Measurements from ENCODE around the gene IKZF4.

DNA sequence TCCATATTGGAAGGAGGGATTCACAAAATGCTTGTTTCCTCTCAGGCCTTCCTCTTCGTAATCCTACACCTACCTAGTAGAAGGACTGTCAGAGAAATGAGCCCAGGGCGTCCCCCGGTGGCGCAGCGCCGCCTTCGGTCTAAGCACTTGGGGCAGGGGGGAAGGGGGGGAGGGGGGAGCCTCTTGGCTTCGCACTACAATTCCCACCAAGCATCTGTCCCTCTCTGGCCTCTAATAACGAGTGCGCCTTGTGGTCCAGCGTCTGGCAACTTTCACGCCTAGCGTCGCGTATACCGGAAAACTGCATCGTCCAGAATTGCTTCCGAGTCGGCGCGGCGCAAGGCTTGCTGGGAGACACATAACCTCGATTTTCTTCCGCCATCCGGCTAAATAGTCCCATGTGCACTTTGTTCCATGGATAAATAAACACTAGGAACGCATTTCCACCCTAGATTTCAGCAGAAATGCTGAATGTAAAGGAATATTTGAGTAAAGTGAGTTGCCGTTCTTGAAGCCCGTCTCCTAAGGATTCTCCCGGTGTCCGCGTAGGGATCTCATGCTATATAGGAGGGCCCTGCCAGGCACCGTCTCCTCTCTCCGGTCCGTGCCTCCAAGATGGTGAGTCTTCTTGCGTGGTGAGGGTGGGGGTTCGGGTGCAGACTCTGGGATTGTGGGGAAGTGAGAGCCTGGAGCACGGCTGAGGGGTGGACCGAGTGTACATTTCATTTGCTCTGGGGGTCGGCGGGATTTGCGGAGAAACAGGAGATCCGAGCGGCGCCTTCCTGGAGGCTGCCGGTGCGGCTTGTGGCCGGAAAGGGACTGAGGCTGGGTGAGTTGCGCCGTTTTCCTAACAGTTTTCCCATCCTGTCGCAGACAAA, 20.9 kb downstream of the IKZF4 start, which contains the start of gene RPS26:
- TF ChIP-seq EZH2 (IDR thresholded peaks at IDR 0.05; ENCODE audit: borderline replicate concordance, low read depth, low read length, severe bottlenecking) = no peak
- TF ChIP-seq, protein P1, sequence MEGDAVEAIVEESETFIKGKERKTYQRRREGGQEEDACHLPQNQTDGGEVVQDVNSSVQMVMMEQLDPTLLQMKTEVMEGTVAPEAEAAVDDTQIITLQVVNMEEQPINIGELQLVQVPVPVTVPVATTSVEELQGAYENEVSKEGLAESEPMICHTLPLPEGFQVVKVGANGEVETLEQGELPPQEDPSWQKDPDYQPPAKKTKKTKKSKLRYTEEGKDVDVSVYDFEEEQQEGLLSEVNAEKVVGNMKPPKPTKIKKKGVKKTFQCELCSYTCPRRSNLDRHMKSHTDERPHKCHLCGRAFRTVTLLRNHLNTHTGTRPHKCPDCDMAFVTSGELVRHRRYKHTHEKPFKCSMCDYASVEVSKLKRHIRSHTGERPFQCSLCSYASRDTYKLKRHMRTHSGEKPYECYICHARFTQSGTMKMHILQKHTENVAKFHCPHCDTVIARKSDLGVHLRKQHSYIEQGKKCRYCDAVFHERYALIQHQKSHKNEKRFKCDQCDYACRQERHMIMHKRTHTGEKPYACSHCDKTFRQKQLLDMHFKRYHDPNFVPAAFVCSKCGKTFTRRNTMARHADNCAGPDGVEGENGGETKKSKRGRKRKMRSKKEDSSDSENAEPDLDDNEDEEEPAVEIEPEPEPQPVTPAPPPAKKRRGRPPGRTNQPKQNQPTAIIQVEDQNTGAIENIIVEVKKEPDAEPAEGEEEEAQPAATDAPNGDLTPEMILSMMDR (IDR thresholded peaks at IDR 0.05; ENCODE audit: borderline replicate concordance, extremely low read depth, low read length, poor library complexity, severe bottlenecking) = peak; percentile 73

Measured in DND-41 (cell line).